Vagina (tissue), 2 donors: Measurements from ENCODE around the gene AMIGO3. TPM values are rescaled to one million over a fixed set of nuclear protein-coding genes. Genes with fewer than 3 reads are reported as not detected.
"Not testable (repeated sequence)": the region's sequence is repeated elsewhere in the genome, so short reads cannot be mapped to it uniquely, and the experiment has no call there.

Experiments used
- DNase-seq, 2 donors: peaks; one replicate each; pipeline ENCODE4 v3.0.0-alpha.2; 2017; ENCODE audit errors: extremely low spot score in 2 of 2
- H3K27ac ChIP-seq: fragments of 200-600 bp; sonication (generic); one replicate; pipeline ENCODE4 v1.5.1; 2019
- H3K27me3 ChIP-seq: fragments of 200-600 bp; sonication (generic); one replicate; pipeline ENCODE4 v1.5.1; 2019
- H3K36me3 ChIP-seq, 2 donors: fragments of 200-600 bp; sonication (generic); one replicate each; pipeline ENCODE4 v1.5.1; 2017 to 2019
- H3K4me1 ChIP-seq: fragments of 200-600 bp; sonication (generic); one replicate; pipeline ENCODE4 v1.5.1; 2019
- H3K4me3 ChIP-seq, 2 donors: fragments of 200-600 bp; sonication (generic); 1 replicate in 1 of 2; 2 replicates in 1 of 2; pipeline ENCODE4 v1.5.1; 2016 to 2019
- H3K9me3 ChIP-seq: fragments of 200-600 bp; sonication (generic); one replicate; pipeline ENCODE4 v1.5.1; 2019
- CTCF ChIP-seq, 3 experiments: fragments of 450-650 bp in 2 of 3; fragments of 200-600 bp in 1 of 3; sonication (generic) in 1 of 3; IDR thresholded peaks; one replicate each; pipeline ENCODE4 v1.5.1; 2017 to 2019; ENCODE audit warnings: antibody characterized with exemption in 3 of 3, mild to moderate bottlenecking in 2 of 3, moderate library complexity in 2 of 3
- POLR2A ChIP-seq, 2 donors: fragments of 450-650 bp; IDR thresholded peaks; one replicate each; pipeline ENCODE4 v1.6.1; 2017; ENCODE audit warnings: antibody characterized with exemption in 2 of 2, mild to moderate bottlenecking in 2 of 2, moderate library complexity in 2 of 2
- POLR2AphosphoS5 ChIP-seq, 2 donors: sonication (generic); formaldehyde crosslinking; IDR thresholded peaks; one replicate each; pipeline ENCODE4 v1.9.0; 2017; ENCODE audit warnings: antibody characterized with exemption in 2 of 2, mild to moderate bottlenecking in 2 of 2, low read depth in 1 of 2; ENCODE audit not compliant: insufficient read depth in 1 of 2
- intact Hi-C: fragments of 100-400 bp; cut with DNase I; formaldehyde crosslinking; loops from one replicate; pipeline ENCODE4 v1.15.1; 2023
- total RNA-seq: library from RNA; depleted of rRNA; stranded (reverse); fragments of >200 nt; gene quantifications from one replicate; pipeline ENCODE4 v1.2.3, GENCODE V29; 2016

AMIGO3 gene
- total RNA-seq, 1 donor from 2014 or later = not detected

- intact Hi-C loops = no loop called here
- no peaks in the 10 kb centered on the region for H3K4me1 ChIP-seq
- H3K4me3 ChIP-seq = no peak overlapping the region
- DNase-seq = no peak
- H3K27me3 ChIP-seq = no peaks in the 10 kb centered on the region
- no peaks in the 10 kb centered on the region for H3K9me3 ChIP-seq
- no peak overlapping the region for H3K27ac ChIP-seq
- peaks cover 0 to 33% of the 10 kb centered on the region in 2 donors for H3K36me3 ChIP-seq
- no peak for TF ChIP-seq POLR2AphosphoS5 (IDR thresholded peaks at IDR 0.05; ENCODE audit: insufficient read depth in 1 of 2, low read depth in 1 of 2)
- TF ChIP-seq CTCF (IDR thresholded peaks at IDR 0.05) = no peak
- TF ChIP-seq POLR2A (IDR thresholded peaks at IDR 0.05) = no peak
These were observed 20.1 kb downstream of the AMIGO3 start for GRCh38 chr3:49699281-49699979.

- H3K9me3 ChIP-seq, intact Hi-C loops, DNase-seq, H3K27me3 ChIP-seq, H3K27ac ChIP-seq, H3K4me3 ChIP-seq: not testable (repeated sequence)
- Histone ChIP-seq H3K4me1 (peaks cover 16% of the 10 kb centered on the region), H3K36me3 (peaks cover 0 to 18% of the 10 kb centered on the region in 2 donors)
These were observed 24.0 kb downstream of the AMIGO3 start for GRCh38 chr3:49695350-49696015.

- DNase-seq, intact Hi-C loops, H3K9me3 ChIP-seq, H3K4me3 ChIP-seq, H3K27ac ChIP-seq, H3K27me3 ChIP-seq: not testable (repeated sequence)
- Histone ChIP-seq H3K36me3 (peaks cover 0 to 18% of the 10 kb centered on the region in 2 donors), H3K4me1 (peaks cover 25% of the 10 kb centered on the region)
These were observed 24.9 kb downstream of the AMIGO3 start for GRCh38 chr3:49694409-49695070.

- H3K27me3 ChIP-seq, H3K27ac ChIP-seq, intact Hi-C loops, H3K36me3 ChIP-seq, H3K9me3 ChIP-seq, DNase-seq, H3K4me3 ChIP-seq: not testable (repeated sequence)
- peaks cover 46% of the 10 kb centered on the region for H3K4me1 ChIP-seq
These were observed 28.0 kb downstream of the AMIGO3 start for GRCh38 chr3:49691481-49691880.

- H3K9me3 ChIP-seq, intact Hi-C loops, H3K27me3 ChIP-seq, H3K27ac ChIP-seq, H3K36me3 ChIP-seq, DNase-seq, H3K4me3 ChIP-seq: not testable (repeated sequence)
- peaks cover 51% of the 10 kb centered on the region for H3K4me1 ChIP-seq
These were observed 28.6 kb downstream of the AMIGO3 start for GRCh38 chr3:49690856-49691255.

- H3K36me3 ChIP-seq, H3K27me3 ChIP-seq, H3K9me3 ChIP-seq, intact Hi-C loops, DNase-seq: not testable (repeated sequence)
- Histone ChIP-seq H3K4me3 (peak overlapping the region; percentile 81 to 97), H3K4me1 (peaks cover 51% of the 10 kb centered on the region), H3K27ac (peak overlapping the region; percentile 83)
These were observed 29.4 kb downstream of the AMIGO3 start for GRCh38 chr3:49689908-49690624.

GRCh38 chr3:49689046-49689907 lies 30.2 kb downstream of the AMIGO3 start, which contains the start of the genes MST1 and RNF123:
TSS of gene MST1 (minus strand) at chr3:49689474. CDS start at chr3:49688691, 783 bp downstream.
TSS of gene RNF123 (plus strand) at chr3:49689557. CDS start at chr3:49691166, 1,609 bp downstream.
- H3K27ac ChIP-seq = peak within 1 kb of the TSS; percentile 83
- H3K9me3 ChIP-seq = no peaks in the 10 kb centered on the region
- H3K27me3 ChIP-seq = no peaks in the 10 kb centered on the region
- H3K4me1 ChIP-seq = peaks cover 51% of the 10 kb centered on the region
- intact Hi-C loops = no loop called here
- TF ChIP-seq CTCF (IDR thresholded peaks at IDR 0.05) = peak in 2 of 3 experiments; percentile 14 to 51
- peak; percentile 76 to 81 for TF ChIP-seq POLR2AphosphoS5 (IDR thresholded peaks at IDR 0.05; ENCODE audit: insufficient read depth in 1 of 2, low read depth in 1 of 2)
- TF ChIP-seq POLR2A (IDR thresholded peaks at IDR 0.05) = peak in 1 of 2 donors; percentile 27
- no peak for DNase-seq
- peaks cover 0 to 2% of the 10 kb centered on the region in 2 donors for H3K36me3 ChIP-seq
- H3K4me3 ChIP-seq = peak within 1 kb of the TSS; percentile 81 to 97

- Histone ChIP-seq H3K4me3 (peak overlapping the region; percentile 81 to 97), H3K4me1 (peaks cover 51% of the 10 kb centered on the region), H3K27ac (peak overlapping the region; percentile 83)
- H3K9me3 ChIP-seq, intact Hi-C loops, H3K27me3 ChIP-seq, DNase-seq, H3K36me3 ChIP-seq: not testable (repeated sequence)
These were observed 31.0 kb downstream of the AMIGO3 start for GRCh38 chr3:49688338-49689045.

GRCh38 chr3:49687424-49687795 lies 32.1 kb downstream of the AMIGO3 start:
- intact Hi-C loops, H3K4me3 ChIP-seq, H3K27me3 ChIP-seq, H3K27ac ChIP-seq, H3K9me3 ChIP-seq, DNase-seq: not testable (repeated sequence)
- Histone ChIP-seq H3K4me1 (peaks cover 51% of the 10 kb centered on the region), H3K36me3 (peaks cover 0 to 15% of the 10 kb centered on the region in 2 donors)
